HG03108 (cell line): ENCODE data around the gene FCHO1.

Source experiments
- ATAC-seq: cut with Tn5 transposase; IDR thresholded peaks from one replicate; pipeline ENCODE4 v1.9.1; 2021; ENCODE audit warnings: moderate library complexity; ENCODE audit not compliant: unreplicated experiment

The FCHO1 gene

DNA sequence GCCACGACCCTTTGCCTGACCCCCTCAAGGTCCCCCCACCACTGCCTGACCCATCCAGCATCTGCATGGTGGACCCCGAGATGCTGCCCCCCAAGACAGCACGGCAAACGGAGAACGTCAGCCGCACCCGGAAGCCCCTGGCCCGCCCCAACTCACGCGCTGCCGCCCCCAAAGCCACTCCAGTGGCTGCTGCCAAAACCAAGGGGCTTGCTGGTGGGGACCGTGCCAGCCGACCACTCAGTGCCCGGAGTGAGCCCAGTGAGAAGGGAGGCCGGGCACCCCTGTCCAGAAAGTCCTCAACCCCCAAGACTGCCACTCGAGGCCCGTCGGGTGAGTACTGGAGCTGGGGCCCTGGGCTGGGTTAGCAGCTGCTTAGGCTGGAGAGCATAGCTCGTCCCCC is 23.4 kb upstream of the FCHO1 start:
- ATAC-seq: no peak

DNA sequence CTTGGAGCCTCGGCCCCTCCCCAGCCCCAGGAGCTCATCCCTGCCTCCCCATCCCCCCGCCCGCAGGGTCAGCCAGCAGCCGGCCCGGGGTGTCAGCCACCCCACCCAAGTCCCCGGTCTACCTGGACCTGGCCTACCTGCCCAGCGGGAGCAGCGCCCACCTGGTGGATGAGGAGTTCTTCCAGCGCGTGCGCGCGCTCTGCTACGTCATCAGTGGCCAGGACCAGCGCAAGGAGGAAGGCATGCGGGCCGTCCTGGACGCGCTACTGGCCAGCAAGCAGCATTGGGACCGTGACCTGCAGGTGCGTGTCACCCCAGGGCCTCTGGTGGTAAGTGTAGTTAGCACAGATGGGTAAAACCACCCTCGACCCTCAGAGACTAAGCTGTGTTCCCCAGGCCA is 18.1 kb upstream of the FCHO1 start:
- no peak for ATAC-seq

DNA sequence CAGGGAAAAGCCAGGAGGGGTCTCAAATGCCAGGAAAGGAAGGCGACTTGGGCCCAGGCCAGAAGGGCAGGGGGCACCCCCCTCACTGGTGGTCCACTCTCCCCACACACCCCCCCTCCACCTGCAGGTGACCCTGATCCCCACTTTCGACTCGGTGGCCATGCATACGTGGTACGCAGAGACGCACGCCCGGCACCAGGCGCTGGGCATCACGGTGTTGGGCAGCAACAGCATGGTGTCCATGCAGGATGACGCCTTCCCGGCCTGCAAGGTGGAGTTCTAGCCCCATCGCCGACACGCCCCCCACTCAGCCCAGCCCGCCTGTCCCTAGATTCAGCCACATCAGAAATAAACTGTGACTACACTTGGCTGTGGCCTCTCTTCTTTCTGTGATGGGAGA is 17.1 kb upstream of the FCHO1 start:
- ATAC-seq: no peak

DNA sequence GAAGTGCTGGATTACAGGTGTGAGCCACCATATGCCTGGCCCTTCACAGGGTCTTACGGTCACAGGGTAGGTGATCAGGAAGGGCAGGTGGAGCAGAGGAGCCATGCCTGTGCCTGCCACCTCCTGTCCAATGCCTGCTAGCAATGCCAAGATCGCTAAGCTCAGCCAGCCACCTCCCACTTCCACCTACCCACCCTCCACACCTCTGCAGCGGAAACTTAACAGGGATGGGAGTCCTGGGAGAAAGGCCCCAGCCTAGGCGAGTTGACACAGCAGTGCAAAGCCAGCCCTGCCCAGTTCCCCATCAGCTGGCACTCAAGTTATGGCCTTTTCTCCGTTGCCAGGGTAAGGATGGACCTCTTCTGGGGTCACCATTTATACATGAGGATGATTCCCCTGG is 15.9 kb upstream of the FCHO1 start:
- ATAC-seq: no peak

DNA sequence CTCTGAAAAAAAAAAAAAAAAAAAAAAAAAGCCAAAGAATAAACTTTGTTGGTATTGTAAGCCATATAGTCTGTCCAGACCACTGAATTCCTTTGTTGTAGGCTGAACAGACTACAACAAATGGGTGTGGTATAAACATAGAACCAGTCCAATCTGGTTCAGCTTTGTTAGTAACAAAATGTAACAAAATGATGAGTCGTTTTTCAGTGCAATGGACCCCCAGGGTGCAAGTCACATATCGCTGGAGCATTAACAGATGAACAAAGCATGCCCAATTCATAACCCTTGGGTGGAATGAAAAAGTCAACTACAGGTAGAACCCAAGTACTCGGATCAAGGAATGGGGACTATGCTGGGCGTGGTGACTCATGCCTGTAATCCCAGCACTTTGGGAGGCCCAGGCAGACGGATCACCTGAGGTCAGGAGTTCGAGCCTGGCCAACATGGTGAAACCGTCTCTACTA is 13.6 kb upstream of the FCHO1 start:
- no peak for ATAC-seq

DNA sequence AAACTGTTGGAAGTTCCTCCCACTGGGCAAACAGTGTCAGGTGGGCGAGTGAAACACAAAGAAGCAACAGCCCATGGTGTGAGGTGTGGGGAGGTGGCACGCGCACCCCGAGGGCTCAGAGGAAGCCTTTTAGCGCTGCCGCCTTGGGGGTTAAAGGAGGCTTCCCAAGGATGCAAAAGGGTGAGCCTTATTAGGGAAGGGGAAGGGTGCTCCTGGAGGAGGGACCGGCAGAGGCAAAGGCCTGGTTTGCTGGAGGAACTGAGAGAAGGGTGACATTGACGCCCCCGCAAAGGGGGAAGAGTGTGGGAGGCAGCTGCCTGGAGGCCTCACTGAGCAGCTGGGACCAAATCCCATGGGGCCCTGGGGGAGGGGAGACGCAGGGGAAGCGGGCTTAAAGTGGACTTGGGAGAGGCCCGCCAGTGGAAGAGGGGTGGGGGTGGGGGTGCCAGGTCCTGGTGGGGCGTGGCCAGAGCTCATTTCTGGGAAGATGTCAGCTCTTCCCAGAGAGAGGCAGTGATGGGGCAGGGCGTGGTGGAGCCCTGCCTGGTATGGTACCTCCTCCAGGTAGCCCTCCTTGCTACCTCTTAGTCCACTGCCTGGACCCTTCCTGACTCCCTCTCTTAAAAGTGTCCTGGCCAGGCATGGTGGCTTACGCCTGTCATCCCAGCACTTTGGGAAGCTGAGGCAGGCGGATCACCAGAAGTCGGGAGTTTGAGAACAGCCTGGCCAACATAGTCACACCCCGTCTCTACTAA is 12.0 kb upstream of the FCHO1 start:
- no peak for ATAC-seq

DNA sequence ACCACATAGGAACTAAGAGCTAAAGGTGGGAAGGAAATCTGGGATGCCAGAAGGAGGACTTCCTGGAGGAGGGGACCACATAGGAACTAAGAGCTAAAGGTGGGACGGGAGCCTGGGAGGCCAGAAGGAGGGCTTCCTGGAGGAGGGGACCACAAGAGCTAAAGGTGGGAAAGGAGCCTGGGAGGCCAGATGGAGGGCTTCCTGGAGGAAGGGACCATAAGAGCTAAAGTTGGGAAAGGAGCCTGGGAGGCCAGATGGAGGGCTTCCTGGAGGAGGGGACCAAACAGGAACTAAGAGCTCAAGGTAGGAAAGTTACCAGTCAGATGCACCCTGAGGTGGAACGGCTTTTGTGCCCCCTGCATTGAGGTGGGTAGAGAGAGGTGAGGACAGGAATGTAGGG is 9.8 kb upstream of the FCHO1 start:
- ATAC-seq: no peak

DNA sequence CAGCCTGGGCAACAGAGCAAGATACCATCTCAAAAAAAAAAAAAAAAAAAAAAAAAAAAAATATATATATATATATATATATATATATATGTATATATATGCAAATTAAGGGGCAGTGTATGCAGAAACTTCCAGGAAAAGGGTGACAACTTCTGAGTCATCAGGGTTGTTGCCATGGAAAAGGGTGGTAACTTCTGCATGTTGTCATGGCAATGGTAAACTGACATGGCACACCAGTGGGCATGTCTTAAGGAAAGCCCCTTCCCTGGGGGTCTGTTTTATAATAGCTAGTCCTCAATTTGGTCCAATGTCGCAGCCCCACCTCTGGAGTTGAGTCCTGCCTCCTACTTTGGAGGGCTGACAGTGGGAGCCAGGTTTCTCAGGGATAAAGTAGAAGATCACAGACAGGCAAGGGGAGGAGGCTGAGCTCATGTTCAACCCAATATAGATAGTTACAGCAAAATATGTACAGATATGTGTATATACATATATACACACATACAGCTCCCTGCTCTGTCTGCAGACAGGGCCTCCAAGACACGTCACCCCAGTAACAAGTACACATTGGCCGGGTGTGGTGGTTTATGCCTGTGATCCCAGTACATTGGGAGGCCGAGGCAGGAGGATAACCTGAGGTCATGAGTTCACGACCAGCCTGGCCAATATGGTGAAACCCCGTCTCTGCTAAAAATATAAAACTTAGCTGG is 7.2 kb upstream of the FCHO1 start:
- ATAC-seq: no peak

DNA sequence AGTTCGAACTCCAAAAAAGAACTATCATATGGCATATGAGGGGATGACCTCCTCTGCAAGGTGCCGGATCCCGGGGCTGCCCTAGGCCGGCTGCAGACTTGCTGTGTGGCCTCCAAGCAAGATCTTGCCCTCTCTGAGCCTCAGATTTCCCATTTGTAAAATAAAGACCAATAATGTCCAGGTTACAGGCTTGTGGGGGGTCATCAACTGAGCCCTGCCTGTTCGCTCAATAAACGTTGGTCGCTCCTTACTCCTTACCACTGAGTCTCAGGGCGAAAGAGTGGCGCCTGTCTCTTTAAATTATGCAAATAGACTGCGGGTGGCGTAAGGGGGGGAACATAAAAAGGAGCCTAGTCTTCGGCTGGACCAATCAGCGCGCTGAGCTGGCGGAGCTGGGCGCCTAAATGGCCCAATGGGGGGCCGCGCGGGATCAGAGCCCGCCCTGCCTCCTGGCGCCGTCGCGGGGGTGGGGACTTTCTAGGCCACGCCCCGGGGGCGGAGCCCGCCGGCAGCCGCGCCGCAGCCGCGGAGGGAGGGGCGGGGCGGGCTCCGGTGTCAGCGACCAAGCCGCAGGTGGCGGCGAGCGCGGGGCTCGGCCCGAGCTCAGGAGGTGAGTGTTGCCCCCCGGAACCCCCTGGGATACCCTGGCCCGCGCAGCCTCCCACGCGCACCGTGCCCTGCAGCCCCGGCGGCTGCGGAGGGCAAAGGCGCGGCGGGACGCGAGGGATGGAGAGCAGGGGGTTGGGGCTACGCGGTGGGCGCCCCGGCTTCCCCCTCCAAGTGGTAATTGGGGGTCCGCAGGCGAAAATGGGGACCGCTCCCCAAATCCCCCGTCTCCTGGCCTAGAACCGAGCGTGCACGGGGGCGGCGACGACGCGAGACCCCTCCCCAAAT is 3.8 kb upstream of the FCHO1 start:
- ATAC-seq: peak; percentile 69

DNA sequence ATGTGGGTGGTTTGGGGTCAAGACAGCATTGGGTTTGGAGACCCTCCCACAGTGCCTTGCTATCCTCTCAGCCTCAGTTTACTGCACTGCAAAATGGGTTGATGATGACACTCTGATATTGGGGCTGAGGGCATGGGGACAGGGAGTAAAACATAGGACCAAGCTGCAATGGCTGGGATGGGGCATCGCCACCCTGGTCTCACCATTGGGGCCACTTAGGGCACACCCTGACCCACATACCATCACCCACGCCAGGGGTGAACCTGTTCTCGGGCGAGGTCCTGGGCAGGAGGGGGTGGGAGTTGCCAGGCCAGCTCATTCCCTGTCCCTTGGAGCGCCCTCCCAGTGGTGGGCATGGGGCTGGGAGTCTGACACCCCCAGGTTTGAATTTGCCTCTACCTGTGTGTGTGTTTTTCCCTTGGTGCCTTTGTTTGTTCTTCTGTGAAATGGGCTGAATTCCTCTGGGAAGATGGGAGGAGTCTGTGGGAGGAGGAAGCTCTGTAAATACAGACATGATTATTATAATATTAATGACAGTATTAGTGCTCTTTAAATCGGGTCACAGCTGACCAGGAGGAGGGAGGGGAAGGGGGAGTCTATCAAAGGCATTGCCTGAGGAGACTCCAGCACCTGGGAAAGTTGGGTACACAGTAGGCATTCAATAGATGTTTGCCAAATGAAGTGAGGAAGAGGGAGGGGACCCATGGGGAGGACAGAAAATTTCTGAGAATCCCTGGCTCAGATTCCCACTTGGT is 2.2 kb upstream of the FCHO1 start:
- no peak for ATAC-seq

DNA sequence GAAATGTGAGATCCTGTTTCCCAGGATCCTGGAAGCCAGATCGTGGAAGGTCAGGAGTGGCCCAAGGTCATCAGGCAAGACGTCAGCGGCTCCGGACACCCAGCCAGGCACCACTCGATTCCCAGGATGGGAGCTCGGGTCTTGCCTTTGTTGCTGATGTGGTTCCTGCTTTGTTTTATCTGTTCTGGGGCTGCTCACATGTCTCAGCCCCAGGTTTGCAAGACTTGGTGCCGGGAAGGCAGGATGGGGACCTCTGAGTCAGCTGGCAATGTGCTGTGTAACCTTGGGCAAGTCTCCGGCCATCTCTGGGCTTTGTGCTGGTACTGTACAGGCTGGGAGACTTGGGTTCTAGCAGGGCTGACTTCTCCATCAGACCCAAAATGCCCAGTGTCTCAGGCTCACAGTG is 1.4 kb upstream of the FCHO1 start:
- no peak for ATAC-seq

DNA sequence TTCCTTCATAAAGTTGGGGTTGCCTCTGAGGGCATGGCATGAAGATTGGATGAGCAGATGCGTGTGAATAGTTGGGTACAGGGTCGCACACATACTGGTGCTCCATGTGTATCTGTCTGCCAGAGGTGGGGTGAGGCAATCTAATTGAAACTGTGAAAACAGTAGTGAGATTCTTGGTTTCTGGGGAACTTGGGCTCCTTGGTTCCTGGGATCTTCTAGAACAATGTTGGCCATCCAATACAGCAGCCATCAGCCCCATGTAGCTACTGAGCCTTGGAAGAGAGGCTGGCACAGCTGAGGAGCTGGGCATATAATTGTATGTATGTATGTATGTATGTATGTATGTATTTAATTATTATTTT is 616 bp downstream of the FCHO1 start:
- ATAC-seq: no peak

DNA sequence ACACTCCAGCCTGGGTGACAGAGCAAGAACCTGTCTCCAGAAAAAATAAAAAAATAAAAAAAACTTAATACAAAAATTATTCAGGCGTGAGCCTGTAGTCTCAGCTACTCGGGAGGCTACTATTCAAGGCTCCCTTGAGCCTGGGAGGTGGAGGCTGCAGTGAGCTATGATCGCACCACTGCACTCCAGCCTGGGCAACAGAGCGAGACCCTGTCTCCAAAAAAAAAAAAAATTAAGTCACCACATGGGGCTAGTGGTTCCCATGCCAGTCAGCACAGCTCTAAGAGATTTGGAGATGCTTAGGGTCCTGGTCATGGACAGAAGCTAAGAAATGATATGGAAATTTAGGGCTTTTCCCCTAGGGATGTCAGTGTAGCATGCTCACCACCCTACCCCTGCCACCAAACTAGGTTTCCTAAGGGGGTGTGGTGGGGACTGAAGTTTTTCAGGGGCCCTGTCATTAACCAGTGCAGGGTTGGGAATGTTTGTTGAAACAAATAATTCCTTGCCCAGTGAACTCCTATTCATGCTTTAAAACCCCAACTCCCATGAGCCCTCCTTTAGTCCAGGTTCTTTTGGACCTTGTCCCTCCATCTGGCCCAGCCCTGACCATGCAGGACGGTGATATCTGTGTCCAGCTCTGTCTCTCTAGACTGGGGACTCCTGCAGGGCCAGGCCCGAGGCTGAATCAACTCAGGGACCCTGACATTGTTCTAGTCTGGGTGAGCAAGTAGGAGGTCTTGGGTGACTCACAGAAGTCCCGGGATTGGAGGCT is 1.8 kb downstream of the FCHO1 start:
- no peak for ATAC-seq

DNA sequence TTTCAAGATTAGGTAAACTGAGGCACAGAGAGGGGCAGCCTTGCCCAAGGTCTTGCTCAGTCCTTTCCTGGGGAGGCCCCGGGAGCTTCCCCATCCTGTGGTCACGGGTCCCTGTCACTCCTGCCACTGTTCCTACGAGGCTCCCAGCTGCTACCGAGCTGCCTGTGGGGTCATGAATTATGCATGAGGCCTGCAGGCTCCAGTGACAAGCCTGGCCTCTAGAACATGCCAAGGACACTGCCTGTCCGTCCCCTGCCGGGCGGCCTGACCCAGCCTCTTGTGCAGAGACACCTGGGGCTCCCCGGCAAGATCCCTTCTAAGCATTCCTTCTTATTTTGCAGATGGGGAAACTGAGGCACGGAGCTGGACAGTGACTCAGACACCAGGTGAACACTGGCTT is 2.7 kb downstream of the FCHO1 start:
- ATAC-seq: no peak

DNA sequence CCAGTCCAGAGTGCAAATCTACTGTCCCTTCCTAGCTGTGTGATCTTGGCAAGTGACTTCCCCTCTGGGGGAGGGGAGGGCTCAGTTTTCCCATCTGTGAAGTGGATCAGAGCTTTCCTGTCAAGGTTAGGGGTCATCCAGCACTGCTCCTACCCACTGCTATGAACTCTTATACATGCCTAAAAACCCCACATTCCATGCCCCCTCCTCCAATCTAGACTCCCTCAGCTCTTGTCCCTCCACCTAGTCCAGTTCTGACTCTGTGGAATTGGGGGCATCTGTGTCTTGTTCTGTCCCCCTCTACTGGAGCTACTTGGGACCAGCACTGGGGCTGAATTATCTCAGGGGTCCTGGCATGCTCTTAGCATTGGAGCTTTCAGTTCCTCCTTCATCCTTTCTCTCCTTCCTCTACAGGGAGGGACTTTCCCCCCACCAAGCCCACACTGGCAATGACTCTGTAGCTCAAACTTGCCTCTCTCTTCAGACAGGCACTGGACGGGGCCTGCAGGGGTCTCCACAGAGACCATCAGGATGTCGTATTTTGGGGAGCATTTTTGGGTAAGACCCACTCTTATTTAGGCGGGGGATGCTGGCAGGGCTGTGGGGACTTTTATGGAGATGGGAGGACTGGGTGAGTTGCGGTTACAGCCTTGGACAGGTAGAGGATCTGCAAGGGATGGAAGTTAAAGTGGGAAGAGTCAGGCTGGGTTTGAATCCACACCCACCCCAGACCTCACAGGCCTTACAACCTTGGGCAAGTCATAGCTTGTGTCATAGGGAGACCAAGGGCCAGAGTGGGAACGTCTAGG is 3.6 kb downstream of the FCHO1 start:
- peak; percentile 42 for ATAC-seq

DNA sequence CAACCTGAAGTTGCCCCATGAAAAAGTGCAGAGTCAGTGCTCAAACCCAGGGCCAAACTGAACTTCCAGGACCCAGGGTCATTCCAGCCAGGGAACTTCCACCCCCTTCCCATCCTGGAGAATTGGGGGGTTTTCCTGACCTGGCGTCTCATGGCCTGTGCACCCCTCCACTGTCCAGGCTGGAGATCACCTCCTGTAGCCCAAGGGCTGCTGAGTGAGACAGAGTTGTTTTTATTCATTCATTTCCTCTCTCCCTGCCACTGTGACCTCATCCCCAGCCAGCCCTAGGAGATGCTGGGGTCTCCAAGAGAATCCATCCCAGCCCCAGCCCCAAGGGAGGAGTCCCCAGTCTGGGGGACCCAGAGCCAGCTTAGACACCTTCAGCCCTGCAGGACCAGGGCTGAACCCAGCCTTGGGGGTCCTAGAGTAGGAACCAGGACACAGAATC is 4.2 kb downstream of the FCHO1 start:
- no peak for ATAC-seq

DNA sequence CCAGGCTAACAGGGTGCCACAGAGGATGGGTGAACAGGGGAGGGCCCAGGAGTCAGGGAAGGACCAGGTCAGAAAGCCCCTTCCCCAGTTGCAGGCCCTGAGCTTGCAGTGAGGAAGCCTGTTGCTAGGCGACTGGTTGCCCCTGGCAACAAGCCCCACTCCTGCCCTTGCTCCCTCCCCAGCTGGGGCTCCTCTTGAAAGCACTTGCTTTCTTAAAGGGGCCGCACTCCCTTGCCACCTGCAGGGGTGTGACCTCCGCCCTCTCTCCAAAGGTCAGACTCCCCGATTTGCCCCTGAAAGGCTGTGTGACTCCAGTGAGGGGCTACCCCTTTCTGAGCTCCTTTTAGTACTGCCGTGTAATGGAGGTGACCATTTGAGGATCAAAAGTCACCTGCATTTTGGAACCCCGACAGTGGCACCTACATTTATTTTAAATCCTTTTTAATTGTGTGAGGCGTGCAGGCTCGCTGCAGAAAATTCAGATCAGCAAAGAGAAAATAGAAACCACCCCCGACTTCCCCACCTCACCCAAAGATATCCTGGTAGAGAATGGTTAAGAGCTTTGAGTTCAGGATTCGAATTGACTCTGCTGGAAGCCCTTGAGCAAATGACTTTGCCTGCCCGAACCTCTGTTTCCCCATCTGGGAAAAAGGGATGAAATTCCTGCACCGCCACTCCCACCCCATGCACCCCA is 4.8 kb downstream of the FCHO1 start:
- no peak for ATAC-seq

DNA sequence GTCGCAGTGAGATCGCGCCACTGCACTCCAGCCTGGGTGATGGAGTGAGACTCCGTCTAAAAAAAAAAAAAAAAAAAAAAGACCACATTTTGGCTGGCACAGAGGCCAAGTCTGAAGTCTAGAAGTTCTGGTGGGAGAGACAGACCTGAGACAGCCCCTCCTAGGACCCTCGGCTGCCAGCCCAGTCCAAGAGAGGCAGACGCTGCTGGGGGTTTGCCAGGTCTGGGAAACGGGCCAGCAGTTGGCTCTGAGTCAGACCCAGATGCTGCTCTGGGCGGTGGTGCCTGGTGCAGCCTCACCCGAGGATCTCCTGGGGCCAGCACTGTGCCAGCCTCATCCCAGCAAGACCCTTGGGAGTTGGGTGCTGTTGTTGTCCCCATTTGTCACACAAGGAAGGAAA is 5.8 kb downstream of the FCHO1 start:
- ATAC-seq: no peak

DNA sequence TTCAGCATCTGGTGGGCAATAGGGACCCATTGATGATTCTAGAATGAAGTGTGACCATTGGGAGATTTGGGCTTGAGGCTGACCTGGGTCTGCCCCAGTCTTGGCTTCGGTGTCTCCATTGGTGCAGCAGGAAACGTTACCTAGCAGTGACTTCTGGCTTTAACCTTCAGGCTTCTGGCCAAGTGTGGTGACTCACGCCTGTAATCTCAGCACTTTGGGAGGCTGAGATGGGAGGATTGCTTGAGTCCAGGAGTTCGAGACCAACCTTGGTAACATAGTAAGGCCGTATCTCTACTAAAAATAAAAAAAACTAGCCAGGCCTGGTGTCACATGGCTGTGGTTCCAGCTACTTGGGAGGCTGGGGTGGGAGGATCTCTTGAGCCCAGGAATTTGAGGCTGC is 7.2 kb downstream of the FCHO1 start:
- no peak for ATAC-seq
